GM20431 (cell line): ENCODE results near the gene NUP133.
"Not testable (repeated sequence)": the region's sequence is repeated elsewhere in the genome, so short reads cannot be mapped to it uniquely, and the experiment has no call there.

Source experiments
- in situ Hi-C: fragments of 300-500 bp; cut with MseI, MboI; formaldehyde crosslinking; loops from one replicate; pipeline ENCODE4 v1.15.0; 2020; ENCODE audit warnings: low sequenced_read_pairs; ENCODE audit not compliant: unreplicated experiment

Gene NUP133

GRCh38 chr1:229394517-229394916, 113.6 kb downstream of the NUP133 start:
- in situ Hi-C loops, result not testable (repeated sequence)

GRCh38 chr1:229392936-229393335, 115.2 kb downstream of the NUP133 start:
- in situ Hi-C loops, result no loop called here
